NT2/D1 (cell line): ENCODE data around the gene CAPG.

Experiments used
- DNase-seq: peaks from one replicate; pipeline ENCODE4 v3.0.0-alpha.2; 2011; ENCODE audit warnings: low read depth, low spot score
- H3K27me3 ChIP-seq: 2 replicates; pipeline ENCODE4 v1.6.0; 2011; ENCODE audit warnings: mild to moderate bottlenecking; ENCODE audit not compliant: insufficient read length, insufficient read depth
- H3K36me3 ChIP-seq: 2 replicates; pipeline ENCODE4 v1.6.1; 2011; ENCODE audit warnings: mild to moderate bottlenecking, low read length, mixed read lengths; ENCODE audit not compliant: insufficient read depth, insufficient read length
- H3K4me1 ChIP-seq: 2 replicates; pipeline ENCODE4 v1.5.1; 2011; ENCODE audit not compliant: insufficient read depth, insufficient read length
- H3K4me3 ChIP-seq: 2 replicates; pipeline ENCODE4 v1.5.1; 2011; ENCODE audit warnings: low read depth; ENCODE audit not compliant: insufficient read length
- H3K9ac ChIP-seq: 2 replicates; pipeline ENCODE4 v1.6.0; 2011; ENCODE audit warnings: low read depth; ENCODE audit not compliant: insufficient read length
- H3K9me3 ChIP-seq: 2 replicates; pipeline ENCODE4 v1.5.1; 2011; ENCODE audit warnings: mild to moderate bottlenecking, low read length; ENCODE audit not compliant: insufficient read depth
- SUZ12 ChIP-seq: IDR thresholded peaks from 2 replicates; pipeline ENCODE4 v1.6.1; 2011; ENCODE audit not compliant: insufficient read length, insufficient read depth; ENCODE audit errors: extremely low read depth
- YY1 ChIP-seq: IDR thresholded peaks from 2 replicates; pipeline ENCODE4 v1.6.1; 2011; ENCODE audit not compliant: insufficient read length, insufficient read depth
- ZNF274 ChIP-seq: IDR thresholded peaks from 2 replicates; pipeline ENCODE4 v1.6.1; 2011; ENCODE audit warnings: mild to moderate bottlenecking, low read depth, low read length

Gene CAPG, protein sequence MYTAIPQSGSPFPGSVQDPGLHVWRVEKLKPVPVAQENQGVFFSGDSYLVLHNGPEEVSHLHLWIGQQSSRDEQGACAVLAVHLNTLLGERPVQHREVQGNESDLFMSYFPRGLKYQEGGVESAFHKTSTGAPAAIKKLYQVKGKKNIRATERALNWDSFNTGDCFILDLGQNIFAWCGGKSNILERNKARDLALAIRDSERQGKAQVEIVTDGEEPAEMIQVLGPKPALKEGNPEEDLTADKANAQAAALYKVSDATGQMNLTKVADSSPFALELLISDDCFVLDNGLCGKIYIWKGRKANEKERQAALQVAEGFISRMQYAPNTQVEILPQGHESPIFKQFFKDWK

DNA sequence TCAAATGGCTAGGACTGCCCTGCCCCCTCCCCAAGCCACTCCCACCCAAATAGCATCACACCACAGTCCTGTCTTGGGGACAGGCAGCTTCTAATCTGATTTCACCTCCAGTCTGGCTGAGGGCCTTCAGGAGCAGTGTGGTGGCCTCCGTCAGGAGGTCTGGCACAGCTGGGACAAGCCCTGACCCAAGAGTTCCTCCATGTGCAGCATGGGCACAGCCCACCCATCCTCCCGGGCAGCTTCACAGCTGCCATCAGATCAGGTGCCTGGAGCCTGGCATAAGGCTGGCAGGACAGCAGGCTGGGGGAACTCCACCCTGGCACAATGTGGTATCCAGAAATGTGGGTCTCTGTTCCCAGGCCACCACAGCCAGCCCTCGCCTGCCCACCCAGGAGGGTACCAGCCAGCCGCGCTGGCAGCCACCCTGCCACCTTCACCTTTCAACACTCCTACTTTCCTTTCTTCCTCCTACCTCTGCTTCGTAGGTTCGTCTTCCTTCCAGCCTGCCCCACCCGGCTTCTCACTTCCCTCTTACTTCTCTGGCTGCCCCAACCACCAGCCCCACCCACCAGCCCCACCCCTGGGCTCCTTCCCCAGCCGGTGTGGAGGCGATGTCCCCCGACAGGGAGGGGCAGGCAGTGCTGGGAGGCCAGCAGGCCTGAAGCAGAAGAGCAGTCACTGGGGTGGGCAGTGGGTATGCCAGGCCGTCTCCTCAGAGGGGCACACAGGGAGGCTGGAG lies at the start of gene CAPG:
CAPG (minus strand) TSS at position 522 of the 739 bp plus-strand sequence. CDS start 8,221 bp downstream, outside the sequence.
- H3K27me3 ChIP-seq = no peaks in the 10 kb centered on the region
- no peak for TF ChIP-seq SUZ12
- no peak for TF ChIP-seq YY1
- TF ChIP-seq ZNF274 = no peak
- DNase-seq = no peak
- no peaks in the 10 kb centered on the region for H3K9me3 ChIP-seq
- H3K4me3 ChIP-seq = peak within 1 kb of the TSS; percentile 8
- no peaks in the 10 kb centered on the region for H3K36me3 ChIP-seq
- peaks cover 8% of the 10 kb centered on the region for H3K4me1 ChIP-seq
- H3K9ac ChIP-seq = peak within 1 kb of the TSS; percentile 61

DNA sequence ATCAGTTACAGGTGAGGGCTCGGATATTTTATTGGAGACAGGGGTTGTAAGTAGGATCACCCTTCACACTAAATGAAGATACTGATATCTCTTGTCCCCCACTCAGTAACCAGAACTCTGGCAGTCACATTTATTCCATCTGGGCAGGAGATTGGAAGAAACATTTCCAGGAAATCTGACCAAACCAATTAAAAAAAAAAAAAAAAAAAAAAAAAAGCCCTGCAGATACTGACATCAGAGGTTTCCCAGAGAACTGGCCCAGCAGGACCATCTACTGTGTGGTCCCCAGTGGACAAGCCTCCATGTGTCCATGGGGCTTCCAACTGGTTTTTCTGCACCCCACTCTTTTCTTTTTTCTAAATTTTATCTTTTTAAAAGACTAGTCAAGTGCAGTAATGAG lies 49.6 kb upstream of the CAPG start:
- Histone ChIP-seq H3K9ac (no peak overlapping the region), H3K36me3 (no peaks in the 10 kb centered on the region), H3K9me3 (no peaks in the 10 kb centered on the region; the same call in 1 of the 2 replicates), H3K27me3 (no peaks in the 10 kb centered on the region), H3K4me3 (no peak overlapping the region), H3K4me1 (peaks cover 4% of the 10 kb centered on the region)
- no peak for TF ChIP-seq ZNF274
- TF ChIP-seq YY1 = no peak
- no peak for TF ChIP-seq SUZ12
- DNase-seq = no peak

GRCh38 chr2:85458601-85459563 lies 48.7 kb upstream of the CAPG start:
- Histone ChIP-seq H3K4me1 (peaks cover 4% of the 10 kb centered on the region), H3K9ac (no peak overlapping the region), H3K4me3 (no peak overlapping the region), H3K36me3 (no peaks in the 10 kb centered on the region), H3K27me3 (no peaks in the 10 kb centered on the region), H3K9me3 (no peaks in the 10 kb centered on the region; the same call in 1 of the 2 replicates)
- DNase-seq = peak; percentile 62
- TF ChIP-seq ZNF274 = no peak
- TF ChIP-seq SUZ12 = no peak
- no peak for TF ChIP-seq YY1

GRCh38 chr2:85457877-85458316 lies 47.7 kb upstream of the CAPG start:
- H3K4me1 ChIP-seq = peaks cover 4% of the 10 kb centered on the region
- no peaks in the 10 kb centered on the region; the same call in 1 of the 2 replicates for H3K9me3 ChIP-seq
- H3K27me3 ChIP-seq = no peaks in the 10 kb centered on the region
- no peak for DNase-seq
- H3K36me3 ChIP-seq = no peaks in the 10 kb centered on the region
- no peak overlapping the region for H3K4me3 ChIP-seq
- H3K9ac ChIP-seq = no peak overlapping the region
- no peak for TF ChIP-seq YY1
- TF ChIP-seq SUZ12 = no peak
- TF ChIP-seq ZNF274 = no peak

GRCh38 chr2:85457043-85457442 lies 46.9 kb upstream of the CAPG start:
- DNase-seq = no peak
- Histone ChIP-seq H3K9me3 (no peaks in the 10 kb centered on the region; the same call in 1 of the 2 replicates), H3K27me3 (no peaks in the 10 kb centered on the region), H3K36me3 (no peaks in the 10 kb centered on the region), H3K4me1 (peaks cover 4% of the 10 kb centered on the region), H3K9ac (no peak overlapping the region), H3K4me3 (no peak overlapping the region)
- no peak for TF ChIP-seq ZNF274
- TF ChIP-seq YY1 = no peak
- TF ChIP-seq SUZ12 = no peak

DNA sequence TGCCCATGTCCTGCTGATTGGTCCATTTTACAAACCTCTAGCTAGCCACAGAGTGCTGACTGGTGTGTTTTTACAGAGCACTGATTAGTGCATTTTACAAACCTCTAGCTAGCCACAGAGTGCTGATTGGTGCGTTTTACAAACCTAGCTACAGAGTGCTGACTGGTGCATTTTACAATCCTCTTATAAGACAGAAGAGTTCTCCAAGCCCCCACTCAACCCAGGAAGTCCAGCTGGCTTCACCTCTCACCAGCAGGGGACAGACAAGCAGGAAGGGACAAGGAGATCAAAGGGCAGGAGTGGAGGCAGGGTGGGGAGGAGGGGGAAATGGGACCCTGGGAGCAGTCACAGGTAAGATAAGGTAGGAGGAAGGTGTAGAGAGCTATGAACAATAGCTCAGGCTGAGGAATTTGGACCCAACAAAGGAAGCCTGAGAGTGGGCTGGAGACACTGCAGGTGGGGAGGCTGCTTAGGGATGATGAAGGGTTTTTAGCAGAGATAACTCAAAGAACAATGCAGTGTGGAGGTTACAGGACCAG lies 45.5 kb upstream of the CAPG start:
- Histone ChIP-seq H3K4me3 (no peak overlapping the region), H3K9me3 (no peaks in the 10 kb centered on the region; the same call in 1 of the 2 replicates), H3K9ac (no peak overlapping the region), H3K36me3 (no peaks in the 10 kb centered on the region), H3K4me1 (peaks cover 4% of the 10 kb centered on the region), H3K27me3 (no peaks in the 10 kb centered on the region)
- DNase-seq = no peak
- no peak for TF ChIP-seq SUZ12
- no peak for TF ChIP-seq ZNF274
- no peak for TF ChIP-seq YY1
